GM18520 (cell line): Measurements from ENCODE around the gene METTL2B.
"Not testable (repeated sequence)": the region's sequence is repeated elsewhere in the genome, so short reads cannot be mapped to it uniquely, and the experiment has no call there.

Experiments used
- ATAC-seq: cut with Tn5 transposase; IDR thresholded peaks from one replicate; pipeline ENCODE4 v1.9.1; 2021; ENCODE audit not compliant: unreplicated experiment

METTL2B gene

DNA sequence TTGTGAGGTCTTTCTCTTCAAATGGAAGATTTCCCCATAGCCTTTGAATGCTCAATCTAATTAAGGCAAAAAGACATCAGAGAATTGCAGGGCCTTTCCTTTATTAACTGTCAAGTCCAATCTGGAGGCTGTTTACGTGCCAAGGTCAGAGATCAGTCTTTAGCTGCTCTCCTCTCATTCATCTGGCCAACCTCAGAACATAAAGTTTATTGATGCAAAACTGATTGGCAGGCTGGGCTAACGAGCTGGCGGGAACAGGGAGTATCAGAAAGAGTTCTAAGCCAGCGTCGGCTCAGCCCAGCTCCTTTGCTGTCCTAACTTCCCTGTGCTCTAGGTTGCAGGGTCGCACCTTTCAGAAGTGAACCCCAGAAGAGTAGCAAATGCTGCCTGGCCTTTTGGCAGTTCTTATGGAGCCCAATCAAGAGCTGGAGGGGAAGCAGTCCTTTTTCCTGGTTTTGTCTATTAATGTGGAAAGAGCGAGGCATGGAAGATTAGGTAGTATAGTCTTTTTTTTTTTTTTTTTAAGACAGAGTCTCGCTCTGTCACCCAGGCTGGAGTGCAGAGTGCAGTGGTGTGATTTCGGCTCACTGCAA is 47.5 kb downstream of the METTL2B start:
- ATAC-seq = not testable (repeated sequence)

- not testable (repeated sequence) for ATAC-seq
Observed at GRCh38 chr7:128525584-128525983, 49.0 kb downstream of the METTL2B start.

GRCh38 chr7:128526062-128526466 is 49.5 kb downstream of the METTL2B start:
- ATAC-seq = not testable (repeated sequence)

DNA sequence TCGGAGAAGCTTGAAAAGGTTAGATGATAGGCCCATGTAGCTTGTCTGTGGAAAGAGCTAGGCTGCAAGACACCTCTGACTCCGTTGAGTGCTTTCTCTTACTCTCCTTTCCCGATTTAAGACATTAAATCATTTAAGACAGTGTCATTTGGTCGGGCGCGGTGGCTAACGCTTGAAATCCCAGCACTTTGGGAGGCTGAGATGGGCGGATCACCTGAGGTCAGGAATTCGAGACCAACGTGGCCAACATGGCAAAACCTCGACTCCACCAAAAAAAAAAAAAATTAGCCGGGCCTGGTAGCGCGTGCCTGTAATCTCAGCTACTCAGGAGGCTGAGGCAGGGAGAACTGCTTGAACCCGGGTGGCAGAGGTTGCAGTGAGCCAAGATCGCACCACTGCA is 52.6 kb downstream of the METTL2B start:
- ATAC-seq = not testable (repeated sequence)

DNA sequence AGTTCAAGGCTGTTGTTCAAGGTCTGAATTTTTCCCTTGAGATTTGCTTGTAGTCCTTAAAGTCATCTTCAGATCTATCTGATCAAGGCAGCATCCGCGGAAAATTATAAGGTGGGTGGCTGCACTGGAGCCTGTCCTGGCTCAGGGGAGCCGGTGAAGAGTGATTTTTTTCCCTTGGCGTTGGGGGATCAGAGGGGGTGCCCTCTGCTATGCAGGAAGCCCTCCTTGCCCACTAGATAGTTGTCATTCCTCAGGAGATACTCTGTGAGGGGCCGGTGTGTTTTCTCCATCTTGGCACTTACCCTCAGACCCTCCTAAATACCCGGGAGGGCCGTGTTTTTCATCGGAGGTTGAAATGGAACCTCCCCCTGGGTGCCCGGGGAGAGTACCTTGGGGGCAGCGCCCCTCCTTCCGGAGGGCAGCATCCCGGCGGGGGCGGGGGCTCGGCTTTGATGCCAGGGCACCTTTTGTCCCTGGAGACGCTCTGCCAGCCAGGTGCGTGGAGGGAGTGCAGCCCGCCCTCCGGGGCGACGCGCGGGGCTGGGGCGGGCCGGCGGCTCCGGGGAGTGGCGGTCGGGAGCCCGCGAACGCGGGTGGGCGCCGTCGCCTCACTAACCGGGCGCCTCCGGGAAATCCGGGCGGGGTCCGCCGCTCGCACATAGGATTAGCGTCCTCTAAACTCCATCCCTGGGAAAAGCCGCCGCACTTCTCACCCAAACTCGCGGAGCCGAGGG is 53.7 kb downstream of the METTL2B start:
- ATAC-seq = peak; percentile 7

DNA sequence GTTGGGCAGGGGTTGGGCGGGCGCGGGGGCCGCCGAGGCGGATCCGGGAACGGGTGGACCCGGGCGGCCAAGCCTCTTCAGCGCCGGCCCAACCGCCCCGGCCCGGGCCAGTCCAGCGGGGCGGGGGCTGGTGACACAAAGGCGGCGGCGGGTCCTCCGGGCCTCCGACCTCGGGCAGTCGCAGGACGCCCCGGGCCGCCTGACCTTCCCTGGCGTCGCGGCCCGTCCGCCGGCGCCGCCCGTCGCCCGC is 54.2 kb downstream of the METTL2B start:
- ATAC-seq = no peak

DNA sequence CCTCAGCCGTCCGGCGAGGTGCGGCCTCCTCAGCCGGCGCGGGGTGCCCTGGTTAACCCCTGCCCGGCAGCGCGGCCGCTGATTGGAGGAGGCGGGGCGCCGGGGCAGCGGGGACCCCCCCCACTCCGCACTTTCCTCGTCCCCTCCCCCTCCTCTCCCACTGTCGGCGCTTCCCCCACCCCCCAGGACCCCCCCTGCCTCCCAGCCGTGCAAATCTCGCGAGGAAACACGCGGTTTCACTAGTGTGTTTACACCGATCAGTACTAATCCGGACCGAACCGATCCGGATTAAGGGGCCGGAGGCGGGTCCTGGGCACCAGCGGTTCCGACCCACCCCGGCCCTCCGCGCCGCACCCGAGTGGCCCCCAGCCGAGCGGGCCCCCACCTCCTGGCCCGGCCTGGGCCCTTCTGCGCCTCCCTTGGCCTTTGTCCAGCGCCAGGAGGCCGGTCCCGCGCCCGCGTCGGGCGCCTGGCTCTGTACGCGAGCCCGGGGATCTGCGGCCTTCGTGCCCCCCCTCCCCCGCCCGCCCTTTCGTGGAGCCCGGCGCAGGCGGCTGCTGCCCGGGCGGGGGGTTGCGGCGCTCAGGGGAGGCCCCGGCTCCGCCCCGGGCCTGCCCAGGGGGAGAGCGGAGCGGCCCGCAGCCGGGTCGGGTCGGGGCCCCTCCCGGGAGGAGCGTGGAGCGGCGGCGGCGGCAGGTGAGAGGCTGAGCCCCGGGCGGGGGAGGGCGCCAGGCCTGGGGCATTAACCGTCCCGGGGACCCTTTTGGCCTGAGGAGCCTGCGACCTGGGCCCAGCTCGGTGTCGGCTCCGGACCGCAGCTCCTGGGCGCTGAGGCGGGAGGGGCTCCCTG is 54.8 kb downstream of the METTL2B start:
- ATAC-seq = peak; percentile 65

DNA sequence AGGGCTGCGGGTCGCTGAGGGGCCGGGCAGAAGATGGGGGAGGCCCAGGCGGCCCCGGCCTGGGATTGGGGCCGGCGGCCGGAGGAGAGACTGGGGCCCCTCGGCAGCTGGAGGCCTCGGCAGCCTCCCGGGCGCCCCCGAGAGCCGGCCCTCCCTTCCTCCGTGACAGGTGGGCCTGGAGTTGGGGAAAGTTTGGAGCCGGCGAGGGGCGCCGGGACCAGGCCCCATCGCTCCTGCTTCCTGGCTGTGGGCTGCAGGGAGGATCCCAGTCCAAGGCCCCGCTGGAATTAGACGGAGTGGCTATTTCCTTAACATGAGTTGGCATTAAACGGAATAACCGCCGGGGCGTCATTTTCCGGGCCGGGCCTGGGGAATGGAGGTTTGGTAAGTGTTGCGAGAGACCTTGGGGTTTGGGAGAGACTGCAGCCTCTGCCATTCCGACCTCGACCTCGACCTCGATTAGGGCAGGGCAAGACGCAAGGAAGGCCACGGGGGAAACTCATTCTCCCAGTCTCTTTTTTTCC is 55.5 kb downstream of the METTL2B start:
- not testable (repeated sequence) for ATAC-seq

GRCh38 chr7:128532956-128533355 is 56.4 kb downstream of the METTL2B start:
- not testable (repeated sequence) for ATAC-seq

DNA sequence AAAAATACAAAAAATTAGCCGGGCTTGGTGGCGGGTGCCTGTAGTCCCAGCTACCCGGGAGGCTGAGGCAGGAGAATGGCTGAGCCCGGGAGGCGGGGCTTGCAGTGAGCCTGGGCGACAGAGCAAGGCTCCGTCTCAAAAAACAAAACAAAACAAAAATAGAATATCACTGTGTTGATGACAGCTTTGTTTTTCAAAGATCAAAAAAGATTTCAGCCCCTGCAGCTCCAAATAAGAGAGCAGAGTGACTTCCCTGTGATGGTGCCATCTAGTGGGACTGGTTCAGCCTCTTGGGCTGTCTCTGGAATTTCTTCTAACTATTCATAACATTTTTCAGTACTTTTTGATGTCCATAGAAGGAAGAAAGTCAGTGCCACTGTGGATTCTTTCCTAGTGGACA is 60.9 kb downstream of the METTL2B start:
- ATAC-seq = not testable (repeated sequence)

DNA sequence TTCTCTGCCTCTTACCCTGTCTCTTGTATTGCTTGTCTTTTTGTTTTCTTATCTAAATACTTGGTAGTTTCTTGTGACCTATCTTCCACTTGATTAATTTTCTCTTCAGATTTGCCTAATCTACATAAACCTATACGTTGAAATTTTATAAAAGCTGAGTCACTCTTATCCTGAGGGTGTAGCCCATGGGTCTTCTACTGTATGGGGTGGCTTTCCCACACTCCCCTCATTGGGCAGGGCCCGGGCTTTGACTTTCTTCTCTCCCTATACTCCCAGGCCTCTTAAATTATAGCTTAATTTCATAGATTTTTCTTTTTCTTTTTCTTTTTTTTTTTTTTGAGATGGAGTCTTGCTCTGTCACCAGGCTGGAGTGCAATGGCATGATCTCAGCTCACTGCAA is 66.0 kb downstream of the METTL2B start:
- not testable (repeated sequence) for ATAC-seq

- not testable (repeated sequence) for ATAC-seq
Observed at GRCh38 chr7:128543300-128543699, 66.8 kb downstream of the METTL2B start.

- not testable (repeated sequence) for ATAC-seq
Observed at GRCh38 chr7:128546319-128546851, 69.8 kb downstream of the METTL2B start.

- no peak for ATAC-seq
Observed at GRCh38 chr7:128550920-128551319, 74.4 kb downstream of the METTL2B start.

GRCh38 chr7:128554394-128554793 is 77.8 kb downstream of the METTL2B start:
- ATAC-seq = not testable (repeated sequence)
